ENCODE measurements around the gene CPSF3.

Gene CPSF3

GRCh38 chr2:9518163-9518562 lies 94.7 kb downstream of the CPSF3 start:
- DNase-seq (ENCODE audit: low read depth), result no peak

DNA sequence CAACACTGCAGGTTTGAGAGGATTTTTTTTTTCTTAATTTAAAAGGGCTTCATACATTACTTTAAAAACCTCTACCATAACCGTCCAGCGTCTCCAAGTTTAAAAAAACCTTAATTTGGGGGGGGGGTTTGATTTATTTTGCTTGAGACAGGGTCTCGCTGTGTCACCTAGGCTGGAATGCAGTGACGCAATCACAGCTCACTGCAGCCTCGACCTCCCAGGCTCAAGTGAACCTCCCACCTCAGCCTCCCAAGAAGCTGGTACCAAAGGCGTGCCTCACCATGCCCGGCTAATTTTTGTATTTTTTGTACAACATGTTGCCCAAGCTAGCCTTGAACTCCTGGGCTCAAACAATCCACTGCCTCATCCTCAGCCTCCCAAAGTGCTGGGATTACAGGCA lies 95.3 kb downstream of the CPSF3 start:
- no peak for DNase-seq (ENCODE audit: low read depth)

- no peak for DNase-seq (ENCODE audit: low read depth)
Measured at GRCh38 chr2:9519250-9519649, 95.8 kb downstream of the CPSF3 start.

Measured in T follicular helper cell (primary cell).